HEK293 (cell line): Measurements from ENCODE around the gene MGST3.

Experiments
- CTCF ChIA-PET: fragments of 350-600 bp; formaldehyde crosslinking; extraction: SDS; loops from one replicate; lab custom pipeline; 2021; ENCODE audit warnings: antibody characterized with exemption; lab: Yijun Ruan, JAX
- POLR2A ChIA-PET: fragments of 300-600 bp; formaldehyde crosslinking; extraction: SDS; loops from one replicate; lab custom pipeline; 2020; ENCODE audit warnings: antibody characterized with exemption, inconsistent platforms; lab: Yijun Ruan, JAX
- H3K27ac ChIP-seq: fragments of 200-500 bp; sonication (Bioruptor generic); 2 replicates; pipeline ENCODE4 v1.5.1; 2014; ENCODE audit warnings: low read depth, low read length, control low read depth, inconsistent platforms; ENCODE audit errors: extremely low read depth
- H3K36me3 ChIP-seq, 2 experiments: fragments of 200-500 bp in 1 of 2; sonication (Bioruptor generic) in 1 of 2; 1 replicate in 1 of 2; 2 replicates in 1 of 2; pipeline ENCODE4 v1.5.1; 2014 to 2017; ENCODE audit warnings: inconsistent platforms in 2 of 2, low read length in 2 of 2; ENCODE audit not compliant: control insufficient read depth in 2 of 2, insufficient read depth in 1 of 2
- H3K4me1 ChIP-seq: fragments of 200-500 bp; sonication (Bioruptor generic); 2 replicates; pipeline ENCODE4 v1.5.1; 2014; ENCODE audit warnings: mild to moderate bottlenecking, low read length, inconsistent platforms; ENCODE audit not compliant: control insufficient read depth, insufficient read depth
- H3K4me3 ChIP-seq: 2 replicates; pipeline ENCODE4 v1.5.1; 2011; ENCODE audit warnings: low read depth, mild to moderate bottlenecking, control low read depth, low read length, moderate library complexity
- H3K9me3 ChIP-seq: fragments of 200-500 bp; sonication (Bioruptor generic); 2 replicates; pipeline ENCODE4 v1.5.1; 2014; ENCODE audit warnings: low read depth, low read length, inconsistent platforms; ENCODE audit not compliant: control insufficient read depth, insufficient read depth
- GLIS2 ChIP-seq: fragments of 450-650 bp; formaldehyde crosslinking; IDR thresholded peaks from 2 replicates; pipeline ENCODE4 v1.5.1; 2016; ENCODE audit warnings: missing biosample characterization, missing genetic modification characterization
- KLF8 ChIP-seq: fragments of 450-650 bp; formaldehyde crosslinking; IDR thresholded peaks from 2 replicates; pipeline ENCODE4 v1.5.1; 2016; ENCODE audit warnings: missing biosample characterization, missing genetic modification characterization
- PRDM1 ChIP-seq: fragments of 450-650 bp; formaldehyde crosslinking; IDR thresholded peaks from 2 replicates; pipeline ENCODE4; 2016; ENCODE audit warnings: missing biosample characterization, missing genetic modification characterization
- PRDM10 ChIP-seq: fragments of 450-650 bp; formaldehyde crosslinking; IDR thresholded peaks from 2 replicates; pipeline ENCODE4 v1.5.1; 2016; ENCODE audit warnings: missing biosample characterization, missing genetic modification characterization
- PRDM6 ChIP-seq: fragments of 450-650 bp; formaldehyde crosslinking; IDR thresholded peaks from 2 replicates; pipeline ENCODE4 v1.5.1; 2017; ENCODE audit warnings: missing biosample characterization, missing genetic modification characterization
- SCRT2 ChIP-seq: fragments of 450-650 bp; formaldehyde crosslinking; IDR thresholded peaks from 2 replicates; pipeline ENCODE4 v1.5.1; 2016; ENCODE audit warnings: missing biosample characterization, missing genetic modification characterization
- ZBTB6 ChIP-seq: fragments of 450-650 bp; formaldehyde crosslinking; IDR thresholded peaks from 2 replicates; pipeline ENCODE4 v1.5.1; 2017; ENCODE audit warnings: missing biosample characterization, missing genetic modification characterization
- ZFP37 ChIP-seq: fragments of 450-650 bp; formaldehyde crosslinking; IDR thresholded peaks from 2 replicates; pipeline ENCODE4 v1.5.1; 2016; ENCODE audit warnings: missing biosample characterization, missing genetic modification characterization
- ZNF202 ChIP-seq: fragments of 450-650 bp; formaldehyde crosslinking; IDR thresholded peaks from 2 replicates; pipeline ENCODE4 v1.5.1; 2016; ENCODE audit warnings: missing biosample characterization, missing genetic modification characterization, borderline replicate concordance
- ZNF223 ChIP-seq: fragments of 450-650 bp; formaldehyde crosslinking; IDR thresholded peaks from 2 replicates; pipeline ENCODE4 v1.5.1; 2016; ENCODE audit warnings: missing biosample characterization, missing genetic modification characterization
- ZNF239 ChIP-seq: fragments of 450-650 bp; formaldehyde crosslinking; IDR thresholded peaks from 2 replicates; pipeline ENCODE4 v1.5.1; 2016; ENCODE audit warnings: missing biosample characterization, missing genetic modification characterization
- ZNF248 ChIP-seq: fragments of 450-650 bp; formaldehyde crosslinking; IDR thresholded peaks from 2 replicates; pipeline ENCODE4 v1.5.1; 2017; ENCODE audit warnings: missing biosample characterization, missing genetic modification characterization
- ZNF362 ChIP-seq: fragments of 450-650 bp; formaldehyde crosslinking; IDR thresholded peaks from 2 replicates; pipeline ENCODE4 v1.5.1; 2016; ENCODE audit warnings: missing biosample characterization, missing genetic modification characterization
- ZNF366 ChIP-seq: fragments of 450-650 bp; formaldehyde crosslinking; conservative IDR thresholded peaks from 2 replicates; pipeline ENCODE4 v1.5.1; 2016; ENCODE audit warnings: missing biosample characterization, missing genetic modification characterization
- ZNF398 ChIP-seq: fragments of 450-650 bp; formaldehyde crosslinking; IDR thresholded peaks from 2 replicates; pipeline ENCODE4 v1.5.1; 2017; ENCODE audit warnings: missing biosample characterization, missing genetic modification characterization
- ZNF548 ChIP-seq: fragments of 450-650 bp; formaldehyde crosslinking; IDR thresholded peaks from 2 replicates; pipeline ENCODE4 v1.5.1; 2016; ENCODE audit warnings: missing biosample characterization, missing genetic modification characterization
- ZNF561 ChIP-seq: fragments of 450-650 bp; IDR thresholded peaks from 2 replicates; pipeline ENCODE4 v1.5.1; 2018; ENCODE audit warnings: missing biosample characterization, missing genetic modification characterization, borderline replicate concordance
- ZNF596 ChIP-seq: fragments of 450-650 bp; IDR thresholded peaks from 2 replicates; pipeline ENCODE4 v1.5.0; 2018; ENCODE audit warnings: missing biosample characterization, mild to moderate bottlenecking, missing genetic modification characterization, moderate library complexity
- ZNF600 ChIP-seq: fragments of 450-650 bp; formaldehyde crosslinking; IDR thresholded peaks from 2 replicates; pipeline ENCODE4 v1.5.1; 2016; ENCODE audit warnings: missing biosample characterization, missing genetic modification characterization
- ZNF660 ChIP-seq: fragments of 450-650 bp; IDR thresholded peaks from 2 replicates; pipeline ENCODE4 v1.5.1; 2018; ENCODE audit warnings: missing biosample characterization, mild to moderate bottlenecking, missing genetic modification characterization
- ZNF843 ChIP-seq: fragments of 450-650 bp; formaldehyde crosslinking; IDR thresholded peaks from 2 replicates; pipeline ENCODE4 v1.5.1; 2016; ENCODE audit warnings: missing biosample characterization, missing genetic modification characterization
- ZSCAN16 ChIP-seq: fragments of 450-650 bp; formaldehyde crosslinking; IDR thresholded peaks from 2 replicates; pipeline ENCODE4 v1.5.1; 2016; ENCODE audit warnings: missing biosample characterization, missing genetic modification characterization

The MGST3 gene

GRCh38 chr1:165629848-165630628 lies 996 bp upstream of the MGST3 start:
- CTCF ChIA-PET = no interaction called here
- H3K36me3 ChIP-seq = no peaks in the 10 kb centered on the region
- H3K27ac ChIP-seq = peak overlapping the region; percentile 83
- no peaks in the 10 kb centered on the region for H3K9me3 ChIP-seq
- peaks cover 5% of the 10 kb centered on the region for H3K4me1 ChIP-seq
- POLR2A ChIA-PET = interaction anchor here (1.3 to 1.4 kb wide), 2 partner anchors 32 to 68 kb away, joined by 4 to 7 read pairs; partner anchors contain the start of gene ALDH9A1
- peak overlapping the region; percentile 84 for H3K4me3 ChIP-seq
- TF ChIP-seq ZNF362 (tag by site-specific recombination) (no peak), ZSCAN16 (tag by site-specific recombination) (0 out of 2 replicates have a peak, but pooled peaks have one; percentile 20), ZNF596 (tag by site-specific recombination) (no peak), ZNF239 (tag by site-specific recombination) (no peak), PRDM10 (peak; percentile 81), ZNF548 (tag by site-specific recombination) (peak; percentile 91)

GRCh38 chr1:165631342-165632151 lies 513 bp downstream of the MGST3 start:
- Histone ChIP-seq H3K9me3 (no peaks in the 10 kb centered on the region), H3K4me3 (peak overlapping the region; percentile 84), H3K27ac (peak overlapping the region; percentile 83; the same call in 1 of the 2 replicates), H3K36me3 (no peaks in the 10 kb centered on the region; a peak in 1 of 3 replicates), H3K4me1 (peaks cover 5% of the 10 kb centered on the region)
- ChIA-PET POLR2A (interaction anchor here (1.3 to 1.4 kb wide), 2 partner anchors 34 to 66 kb away, joined by 4 to 7 read pairs; partner anchors contain the start of gene ALDH9A1), CTCF (interaction anchor here (0.8 to 1.2 kb wide), 3 partner anchors 13 to 36 kb away, joined by 3 to 5 read pairs (median 4); no protein-coding TSS in a partner anchor)
- TF ChIP-seq ZNF660 (tag by site-specific recombination) = 0 out of 2 replicates have a peak, but pooled peaks have one; percentile 48
- peak; percentile 50; the same call in 1 of the 2 replicates for TF ChIP-seq ZNF366 (tag by site-specific recombination)
- 0 out of 2 replicates have a peak, but pooled peaks have one; percentile 16 for TF ChIP-seq ZNF843 (tag by site-specific recombination)
- TF ChIP-seq ZNF248 (tag by site-specific recombination) = no peak
- peak; percentile 16; the same call in 1 of the 2 replicates for TF ChIP-seq ZFP37 (tag by site-specific recombination)
- peak; percentile 76 for TF ChIP-seq PRDM1 (tag by site-specific recombination)
- TF ChIP-seq ZNF223 (tag by site-specific recombination) = 0 out of 2 replicates have a peak, but pooled peaks have one; percentile 0
- no peak for TF ChIP-seq ZNF202
- no peak for TF ChIP-seq PRDM6 (tag by site-specific recombination)
- TF ChIP-seq SCRT2 (tag by site-specific recombination) = peak; percentile 19; the same call in 1 of the 2 replicates
- peak; percentile 97 for TF ChIP-seq ZNF600 (tag by site-specific recombination)
- peak; percentile 12 for TF ChIP-seq GLIS2
- TF ChIP-seq ZNF398 = 0 out of 2 replicates have a peak, but pooled peaks have one; percentile 14
- 0 out of 2 replicates have a peak, but pooled peaks have one; percentile 48 for TF ChIP-seq KLF8 (tag by site-specific recombination)
- peak; percentile 93 for TF ChIP-seq ZBTB6
- TF ChIP-seq ZNF561 (tag by site-specific recombination) = peak; percentile 21; the same call in 1 of the 2 replicates
